GM12891 (cell line): ENCODE data around the gene KIRREL2.

Source experiments
- DNase-seq: peaks from one replicate; pipeline ENCODE4 v3.0.0; 2011; ENCODE audit warnings: low spot score; ENCODE audit not compliant: insufficient read length
- FAIRE-seq: peaks from 2 replicates; lab custom pipeline; 2011; peaks lifted over from hg19 to GRCh38; lab: Jason Lieb, UNC
- PAX5 ChIP-seq: IDR thresholded peaks from 2 replicates; pipeline ENCODE4 v1.6.1; 2011; ENCODE audit warnings: low read length, moderate library complexity, mild to moderate bottlenecking; ENCODE audit not compliant: insufficient read depth, severe bottlenecking
- POLR2A ChIP-seq: IDR thresholded peaks from 2 replicates; pipeline ENCODE4 v1.6.1; 2011; ENCODE audit warnings: low read depth, low read length, control low read depth
- POLR2AphosphoS5 ChIP-seq: IDR thresholded peaks from 2 replicates; pipeline ENCODE4 v1.6.1; 2011; ENCODE audit warnings: low read depth, low read length, control low read depth
- POU2F2 ChIP-seq: IDR thresholded peaks from 2 replicates; pipeline ENCODE4 v1.6.1; 2011; ENCODE audit warnings: low read depth, mild to moderate bottlenecking, control low read depth, low read length, moderate library complexity
- SPI1 ChIP-seq: IDR thresholded peaks from 2 replicates; pipeline ENCODE4 v1.6.1; 2011; ENCODE audit warnings: low read depth, low read length, control low read depth
- TAF1 ChIP-seq: IDR thresholded peaks from 2 replicates; pipeline ENCODE4 v1.6.1; 2011; ENCODE audit warnings: low read depth, low read length, control low read depth

Gene KIRREL2

GRCh38 chr19:35895911-35896642 lies 39.4 kb downstream of the KIRREL2 start:
- DNase-seq, result no peak
- FAIRE-seq, result no peak
- TF ChIP-seq PAX5 (no peak), POU2F2 (no peak), POLR2A (no peak)

DNA sequence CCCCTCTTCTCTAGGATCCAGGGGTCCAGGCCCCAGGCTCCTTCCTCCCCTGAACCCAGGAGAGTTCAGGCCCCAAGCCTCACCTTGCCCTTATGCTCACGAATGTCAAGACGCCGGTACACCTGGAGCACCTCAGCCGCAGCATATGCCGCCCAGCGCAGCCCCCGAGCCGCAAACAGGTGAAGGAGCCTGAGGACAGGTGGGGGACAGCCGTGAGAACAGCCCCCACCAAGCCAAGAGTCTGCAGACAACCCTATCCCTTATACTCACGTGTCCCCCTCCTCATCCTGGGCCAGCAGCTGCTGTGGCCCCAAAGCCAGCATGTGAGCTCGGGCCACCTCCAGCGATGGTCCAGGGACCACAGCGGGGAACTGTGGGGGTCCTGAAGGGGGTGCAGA lies 39.9 kb downstream of the KIRREL2 start:
- TF ChIP-seq TAF1 (no peak), SPI1 (no peak), POLR2A (no peak), PAX5 (no peak), POLR2AphosphoS5 (no peak), POU2F2 (no peak)
- DNase-seq, result no peak
- FAIRE-seq, result no peak

DNA sequence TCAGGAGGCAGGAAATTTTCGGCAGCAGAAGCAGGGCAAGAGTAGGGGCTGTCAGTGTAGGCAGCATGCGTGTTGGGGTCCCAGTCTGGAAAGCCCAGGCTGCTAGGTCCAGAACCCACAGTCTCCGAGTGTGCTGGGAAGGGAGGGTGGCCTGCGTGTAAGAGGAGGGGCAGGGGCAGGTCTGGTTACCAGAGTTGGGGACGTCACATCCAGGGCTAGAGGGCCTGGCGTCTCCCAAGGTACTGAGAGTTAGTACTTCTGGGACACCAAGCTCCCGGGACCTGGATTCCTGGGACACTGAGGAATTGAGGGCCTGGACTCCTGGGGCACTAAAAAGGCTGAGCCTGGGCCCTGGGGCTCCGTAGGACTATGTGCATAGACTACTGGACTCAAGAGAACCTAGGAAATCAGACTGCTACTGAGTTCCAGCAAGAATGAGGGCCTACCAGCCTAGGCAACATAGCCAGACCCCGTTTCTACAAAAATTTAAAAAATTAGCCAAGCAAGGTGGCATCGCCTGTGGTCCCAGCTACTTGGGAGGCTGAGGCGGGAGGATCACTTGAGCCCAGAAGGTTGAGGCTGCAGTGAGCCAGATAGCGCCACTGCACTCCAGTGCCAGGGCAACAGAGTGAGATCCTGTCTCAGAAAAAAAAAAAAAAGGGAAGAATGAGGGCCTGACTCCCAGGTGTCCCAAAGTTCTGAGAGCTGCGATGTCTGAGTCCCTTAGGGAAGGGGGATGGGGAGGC lies 41.2 kb downstream of the KIRREL2 start:
- no peak for FAIRE-seq
- DNase-seq, result no peak
- TF ChIP-seq SPI1 (no peak), POLR2A (no peak), POLR2AphosphoS5 (no peak), POU2F2 (no peak), PAX5 (no peak), TAF1 (no peak)

DNA sequence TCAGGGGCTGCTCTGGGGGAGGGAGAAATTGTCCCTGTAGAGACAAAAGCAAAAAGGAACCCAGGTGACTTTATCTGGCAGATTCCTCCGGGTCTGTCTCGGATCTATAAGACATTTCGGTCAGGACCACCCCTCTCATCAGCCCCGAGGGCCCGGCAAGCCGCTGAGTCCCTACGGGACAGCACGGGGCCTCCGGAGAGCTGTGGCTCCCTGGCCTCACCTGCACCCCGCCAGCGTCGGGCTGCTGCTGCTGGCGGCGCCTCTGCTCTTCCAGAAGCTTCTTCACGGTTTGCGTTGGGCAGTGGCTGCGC lies 41.7 kb downstream of the KIRREL2 start:
- DNase-seq (no peak), FAIRE-seq (peak; percentile 58)
- TF ChIP-seq TAF1 (no peak), POLR2A (no peak), POLR2AphosphoS5 (0 out of 2 replicates have a peak, but pooled peaks have one; percentile 14), POU2F2 (no peak), SPI1 (no peak)

DNA sequence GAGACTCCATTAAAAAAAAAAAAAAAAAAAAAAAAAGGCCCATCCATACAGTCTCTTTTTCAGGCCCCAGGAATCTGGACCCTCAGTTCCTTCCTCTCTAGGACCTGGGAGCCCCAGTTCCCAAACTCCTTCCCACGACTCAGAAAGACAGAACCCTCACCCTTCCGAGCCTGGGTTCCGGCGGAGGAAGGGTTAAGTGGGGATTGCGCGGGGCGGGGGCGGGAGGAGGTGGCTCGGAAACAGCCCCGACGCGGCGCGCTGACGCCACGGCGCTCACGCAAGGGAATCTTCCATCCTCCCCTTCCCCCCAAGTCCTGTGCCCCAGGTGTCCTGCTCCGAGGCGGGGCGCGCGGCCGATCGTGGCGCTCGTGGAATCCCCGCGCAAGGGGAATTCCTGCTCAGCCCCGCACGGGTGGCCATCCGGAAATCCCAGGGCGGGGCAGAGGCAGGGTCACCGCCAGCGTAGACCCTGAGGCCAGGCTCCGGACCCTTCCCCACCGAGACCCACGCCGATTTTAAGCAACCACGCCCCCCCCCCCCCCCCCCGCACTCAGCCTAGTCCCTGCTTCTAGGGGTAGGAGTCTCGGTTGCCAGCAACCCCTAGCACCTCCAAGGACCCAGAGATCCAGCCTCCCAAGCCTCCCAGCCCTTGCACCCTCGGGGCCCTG lies 43.0 kb downstream of the KIRREL2 start:
- DNase-seq, result peak; percentile 93
- FAIRE-seq, result peak; percentile 98
- no peak for TF ChIP-seq POU2F2
- no peak for TF ChIP-seq POLR2A
- TF ChIP-seq TAF1, result no peak
- peak; percentile 21; the same call in 1 of the 2 replicates for TF ChIP-seq POLR2AphosphoS5
- TF ChIP-seq SPI1, result no peak
- peak; percentile 99 for TF ChIP-seq PAX5

GRCh38 chr19:35901055-35901644 lies 44.4 kb downstream of the KIRREL2 start:
- no peak for DNase-seq
- no peak for TF ChIP-seq PAX5
- TF ChIP-seq POLR2A, result no peak
- no peak for TF ChIP-seq SPI1
- TF ChIP-seq TAF1, result no peak
- TF ChIP-seq POLR2AphosphoS5, result no peak
- TF ChIP-seq POU2F2, result no peak
- peak; percentile 23 for FAIRE-seq

GRCh38 chr19:35901854-35902661 lies 45.3 kb downstream of the KIRREL2 start, which contains the start of gene HCST:
Gene HCST (plus strand): TSS chr19:35902529. CDS start chr19:35902594, 65 bp downstream.
- FAIRE-seq (peak; percentile 95), DNase-seq (no peak)

GRCh38 chr19:35902870-35903475 lies 46.3 kb downstream of the KIRREL2 start:
- DNase-seq (no peak), FAIRE-seq (no peak)
- no peak for TF ChIP-seq POLR2A
- TF ChIP-seq TAF1, result no peak
- no peak for TF ChIP-seq SPI1
- TF ChIP-seq PAX5, result no peak
- no peak; the same call in 1 of the 2 replicates for TF ChIP-seq POLR2AphosphoS5
- no peak for TF ChIP-seq POU2F2

More at GRCh38 chr19:35901854-35902661, 45.3 kb downstream of the KIRREL2 start, which contains the start of gene HCST:
- TF ChIP-seq POLR2AphosphoS5 (peak; percentile 50; the same call in 1 of the 2 replicates), POLR2A (peak; percentile 78), SPI1 (no peak), TAF1 (0 out of 2 replicates have a peak, but pooled peaks have one; percentile 21), PAX5 (no peak), POU2F2 (no peak)
